Esophagus squamous epithelium (tissue), 5 donors: ENCODE results near the gene PNLIPRP3. TPM values are rescaled to one million over a fixed set of nuclear protein-coding genes. Genes with fewer than 3 reads are reported as not detected.

ENCODE experiments used
- DNase-seq: peaks from one replicate; lab custom pipeline; 2025; lab: John Stamatoyannopoulos, UW
- H3K27ac ChIP-seq, 4 donors: fragments of 200-600 bp; sonication (generic); one replicate each; pipeline ENCODE4 v1.5.1; 2016 to 2019; ENCODE audit warnings: mild to moderate bottlenecking in 1 of 4
- H3K27me3 ChIP-seq, 4 donors: fragments of 200-600 bp; sonication (generic); 1 replicate in 3 of 4; 2 replicates in 1 of 4; pipeline versions ENCODE4 v1.5.1 to v1.6.0; 2017 to 2021; ENCODE audit warnings: antibody characterized with exemption in 1 of 4
- H3K36me3 ChIP-seq, 3 donors: fragments of 200-600 bp; sonication (generic); one replicate each; pipeline ENCODE4 v1.5.1; 2016 to 2019
- H3K4me1 ChIP-seq, 3 donors: fragments of 200-600 bp; sonication (generic); one replicate each; pipeline ENCODE4 v1.5.1; 2017 to 2019
- H3K4me3 ChIP-seq, 4 donors: fragments of 200-600 bp; sonication (generic); 1 replicate in 3 of 4; 2 replicates in 1 of 4; pipeline ENCODE4 v1.5.1; 2016 to 2019; ENCODE audit warnings: mild to moderate bottlenecking in 2 of 4, moderate library complexity in 1 of 4
- H3K9me3 ChIP-seq, 3 donors: fragments of 200-600 bp; sonication (generic); one replicate each; pipeline ENCODE4 v1.5.1; 2016 to 2019
- CTCF ChIP-seq, 6 experiments: fragments of 450-650 bp in 4 of 6; fragments of 200-600 bp in 2 of 6; sonication (generic) in 2 of 6; IDR thresholded peaks; one replicate each; pipeline ENCODE4 v1.5.1; 2016 to 2019; ENCODE audit warnings: antibody characterized with exemption in 6 of 6, mild to moderate bottlenecking in 4 of 6, moderate library complexity in 4 of 6
- POLR2A ChIP-seq, 4 donors: fragments of 450-650 bp; IDR thresholded peaks; one replicate each; pipeline ENCODE4 v1.6.1; 2017; ENCODE audit warnings: antibody characterized with exemption in 4 of 4, mild to moderate bottlenecking in 4 of 4, moderate library complexity in 3 of 4
- WGBS, 2 donors: methylation state at CpG; one replicate each; pipeline ENCODE4 v1.1.5; 2018; 5-methylcytosine and 5-hydroxymethylcytosine counted together
- intact Hi-C: fragments of 100-400 bp; cut with DNase I; formaldehyde crosslinking; loops from one replicate; pipeline ENCODE4 v1.15.0; 2022
- total RNA-seq, 4 donors: library from RNA; depleted of rRNA; stranded (reverse); fragments of >200 nt; gene quantifications; one replicate each; pipeline ENCODE4 v1.1.0, GENCODE V29; 2016
- donor health status: DM: yes; HTN: yes; CAD: no.

Gene PNLIPRP3
- total RNA-seq, 4 donors from 2014 or later, result 0.38 to 2.4 (median 1.7) TPM

- intact Hi-C loops, result no loop called here
These were observed 34.0 kb downstream of the PNLIPRP3 start for GRCh38 chr10:116461680-116462079.

DNA sequence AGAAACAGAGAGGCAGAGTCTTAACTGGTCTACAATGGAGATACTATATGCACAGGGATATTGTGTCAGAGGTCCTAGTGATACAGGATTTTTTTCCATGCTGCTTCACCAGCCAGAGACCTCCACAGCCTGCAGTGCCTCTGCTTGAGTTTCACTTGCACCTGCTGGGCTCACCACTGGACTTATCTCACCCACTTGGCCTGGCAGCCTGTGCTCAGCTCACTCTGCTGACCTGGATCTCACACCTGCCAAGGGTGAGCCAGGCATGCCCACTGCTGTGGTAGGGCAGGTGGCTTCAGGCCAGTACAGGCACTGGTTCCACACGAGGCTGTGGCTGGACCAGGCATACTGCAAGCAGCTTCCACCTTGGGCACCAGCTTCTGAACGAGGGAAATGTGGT, 36.6 kb downstream of the PNLIPRP3 start:
- DNase-seq, result no peak
- 17% methylated on average over 1 of the region's 2 CpGs; no CpG with 5 or more reads in 1 of the 2 donors for WGBS, 2 donors
- intact Hi-C loops, result no loop called here
- Histone ChIP-seq H3K27ac (no peak overlapping the region), H3K4me3 (no peak overlapping the region), H3K9me3 (no peaks in the 10 kb centered on the region), H3K4me1 (no peaks in the 10 kb centered on the region), H3K27me3 (no peaks in the 10 kb centered on the region), H3K36me3 (no peaks in the 10 kb centered on the region)
- TF ChIP-seq CTCF (IDR thresholded peaks at IDR 0.05) (no peak), POLR2A (IDR thresholded peaks at IDR 0.05) (no peak)

More at GRCh38 chr10:116461680-116462079, 34.0 kb downstream of the PNLIPRP3 start:
- no peaks in the 10 kb centered on the region for H3K27me3 ChIP-seq
- 21 to 44% methylated on average over 1 of the region's 1 CpG for WGBS, 2 donors
- H3K9me3 ChIP-seq, result no peaks in the 10 kb centered on the region
- no peak overlapping the region for H3K27ac ChIP-seq
- no peaks in the 10 kb centered on the region for H3K4me1 ChIP-seq
- H3K36me3 ChIP-seq, result no peaks in the 10 kb centered on the region
- no peak for DNase-seq
- H3K4me3 ChIP-seq, result no peak overlapping the region
- TF ChIP-seq CTCF (IDR thresholded peaks at IDR 0.05) (no peak), POLR2A (IDR thresholded peaks at IDR 0.05) (no peak)

- Histone ChIP-seq H3K27ac (no peak overlapping the region), H3K27me3 (no peaks in the 10 kb centered on the region), H3K4me3 (no peak overlapping the region), H3K4me1 (no peaks in the 10 kb centered on the region), H3K9me3 (no peaks in the 10 kb centered on the region), H3K36me3 (no peaks in the 10 kb centered on the region)
- no peak for DNase-seq
- intact Hi-C loops, result no loop called here
- WGBS, 2 donors, result 16 to 17% methylated on average over 3 of the region's 3 CpGs
- TF ChIP-seq CTCF (IDR thresholded peaks at IDR 0.05) (no peak), POLR2A (IDR thresholded peaks at IDR 0.05) (no peak)
These were observed 37.9 kb downstream of the PNLIPRP3 start for GRCh38 chr10:116465546-116465945.

DNA sequence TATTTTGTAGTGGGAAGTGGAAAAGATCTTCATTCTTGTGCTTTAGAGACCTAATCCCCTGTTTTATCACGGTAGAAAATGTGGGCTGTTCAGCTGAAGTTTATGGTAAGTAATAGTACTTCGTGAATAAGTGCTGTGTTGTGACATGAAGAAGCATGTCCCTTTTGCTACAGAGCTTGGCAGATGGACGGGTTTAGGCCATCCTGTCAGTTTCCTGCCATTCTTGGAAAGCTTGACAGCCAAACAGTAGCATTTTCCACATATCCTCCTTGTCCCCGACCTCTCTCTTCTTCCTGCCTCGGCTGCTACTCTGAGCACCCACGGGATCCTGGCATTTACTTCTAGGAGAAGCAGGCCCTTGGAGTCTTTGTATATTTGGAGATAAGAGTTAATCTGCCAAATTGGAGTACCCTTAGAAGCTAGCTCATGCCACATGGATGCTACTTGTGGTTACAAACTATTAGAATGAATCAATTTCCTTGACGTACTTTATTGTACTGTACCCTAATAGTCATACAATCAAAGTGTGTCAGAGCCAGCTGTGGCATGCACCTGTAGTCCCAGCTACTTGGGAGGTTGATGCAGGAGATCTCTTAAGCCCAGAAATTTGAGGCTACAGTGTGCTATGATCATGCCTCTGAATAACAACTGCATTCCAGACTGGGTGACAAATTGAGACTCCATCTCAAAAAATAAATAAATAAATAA, 39.2 kb downstream of the PNLIPRP3 start:
- TF ChIP-seq POLR2A (IDR thresholded peaks at IDR 0.05) (no peak), CTCF (IDR thresholded peaks at IDR 0.05) (no peak)
- Histone ChIP-seq H3K27ac (no peak overlapping the region), H3K27me3 (no peaks in the 10 kb centered on the region), H3K36me3 (no peaks in the 10 kb centered on the region), H3K4me3 (no peak overlapping the region), H3K9me3 (no peaks in the 10 kb centered on the region), H3K4me1 (no peaks in the 10 kb centered on the region)
- WGBS, 2 donors, result 54 to 56% methylated on average over 7 of the region's 7 CpGs
- intact Hi-C loops, result no loop called here
- DNase-seq, result no peak

DNA sequence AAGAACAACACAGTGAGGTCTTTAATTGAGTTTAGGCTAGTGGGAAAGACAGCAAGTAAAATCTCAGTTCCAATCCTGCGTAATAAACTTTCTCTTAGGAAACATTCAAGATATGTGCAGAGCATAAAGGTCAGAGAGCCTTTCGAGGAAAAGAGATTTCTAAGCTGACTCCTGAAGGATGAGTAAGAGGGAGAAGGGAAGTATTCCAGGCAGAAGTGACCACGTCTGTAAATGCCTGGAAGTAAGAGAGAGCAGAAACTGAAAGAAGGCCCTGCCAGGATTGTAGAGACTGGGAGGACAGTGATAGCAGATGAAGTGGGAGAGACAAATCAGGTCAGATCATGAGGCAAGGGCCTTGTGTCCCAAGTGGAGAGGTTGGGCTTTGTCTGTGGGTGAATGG, 41.8 kb downstream of the PNLIPRP3 start:
- Histone ChIP-seq H3K4me1 (no peaks in the 10 kb centered on the region), H3K36me3 (no peaks in the 10 kb centered on the region), H3K9me3 (no peaks in the 10 kb centered on the region), H3K27me3 (no peaks in the 10 kb centered on the region), H3K27ac (no peak overlapping the region), H3K4me3 (no peak overlapping the region)
- no peak for DNase-seq
- 54 to 56% methylated on average over 3 of the region's 3 CpGs for WGBS, 2 donors
- intact Hi-C loops, result no loop called here
- TF ChIP-seq CTCF (IDR thresholded peaks at IDR 0.05) (no peak), POLR2A (IDR thresholded peaks at IDR 0.05) (no peak)
